HG03457 (cell line): ENCODE results near the gene PI4K2B.
"Not testable (repeated sequence)": the region's sequence is repeated elsewhere in the genome, so short reads cannot be mapped to it uniquely, and the experiment has no call there.

Source experiments
- ATAC-seq: cut with Tn5 transposase; IDR thresholded peaks from one replicate; pipeline ENCODE4 v1.9.1; 2021; ENCODE audit warnings: moderate number of reproducible peaks; ENCODE audit not compliant: unreplicated experiment

Gene PI4K2B

GRCh38 chr4:25240754-25241210, 6.9 kb downstream of the PI4K2B start:
- not testable (repeated sequence) for ATAC-seq

GRCh38 chr4:25242195-25242594, 8.4 kb downstream of the PI4K2B start:
- ATAC-seq, result not testable (repeated sequence)

- no peak for ATAC-seq
These were observed 11.3 kb downstream of the PI4K2B start for GRCh38 chr4:25245181-25245580.

- ATAC-seq, result no peak
These were observed 13.1 kb downstream of the PI4K2B start for GRCh38 chr4:25246680-25247611.

- ATAC-seq, result not testable (repeated sequence)
These were observed 15.0 kb downstream of the PI4K2B start for GRCh38 chr4:25248875-25249274.

GRCh38 chr4:25249494-25249893, 15.7 kb downstream of the PI4K2B start:
- not testable (repeated sequence) for ATAC-seq

GRCh38 chr4:25252230-25253070, 18.6 kb downstream of the PI4K2B start:
- no peak for ATAC-seq

GRCh38 chr4:25253071-25253445, 19.2 kb downstream of the PI4K2B start:
- ATAC-seq, result no peak

GRCh38 chr4:25253786-25254185, 20.0 kb downstream of the PI4K2B start:
- not testable (repeated sequence) for ATAC-seq

- no peak for ATAC-seq
These were observed 25.2 kb downstream of the PI4K2B start for GRCh38 chr4:25258980-25259578.

- ATAC-seq, result no peak
These were observed 38.0 kb downstream of the PI4K2B start for GRCh38 chr4:25271866-25272265.

- ATAC-seq, result no peak
These were observed 46.4 kb downstream of the PI4K2B start for GRCh38 chr4:25280210-25280609.

GRCh38 chr4:25283948-25284347, 50.1 kb downstream of the PI4K2B start:
- ATAC-seq, result no peak

GRCh38 chr4:25284466-25284865, 50.6 kb downstream of the PI4K2B start:
- no peak for ATAC-seq

GRCh38 chr4:25290490-25291067, 56.7 kb downstream of the PI4K2B start:
- ATAC-seq, result no peak

GRCh38 chr4:25291158-25291733, 57.4 kb downstream of the PI4K2B start:
- ATAC-seq, result no peak

- no peak for ATAC-seq
These were observed 63.9 kb downstream of the PI4K2B start for GRCh38 chr4:25297528-25298242.

GRCh38 chr4:25299476-25300203, 65.8 kb downstream of the PI4K2B start:
- no peak for ATAC-seq

GRCh38 chr4:25301471-25301870, 67.6 kb downstream of the PI4K2B start:
- no peak for ATAC-seq
